Right atrium auricular region (tissue), 2 donors: Measurements from ENCODE around the gene SOBP. TPM values are rescaled to one million over a fixed set of nuclear protein-coding genes. Genes with fewer than 3 reads are reported as not detected.

Experiments used
- DNase-seq: peaks from one replicate; pipeline ENCODE4 v3.0.0-alpha.2; 2019; ENCODE audit warnings: low spot score
- H3K27ac ChIP-seq, 2 donors: fragments of 200-600 bp; sonication (generic); 1 replicate in 1 of 2; 2 replicates in 1 of 2; pipeline ENCODE4 v1.5.1; 2016 to 2019
- H3K27me3 ChIP-seq, 2 donors: fragments of 200-600 bp; sonication (generic); one replicate each; pipeline versions ENCODE4 v1.5.1 to v1.6.0; 2017 to 2019
- H3K36me3 ChIP-seq: fragments of 200-600 bp; sonication (generic); one replicate; pipeline ENCODE4 v1.5.1; 2016
- H3K4me1 ChIP-seq, 2 donors: fragments of 200-600 bp; sonication (generic); one replicate each; pipeline versions ENCODE4 v1.5.1 to v1.6.0; 2017 to 2019
- H3K4me3 ChIP-seq, 2 donors: fragments of 200-600 bp; sonication (generic); 1 replicate in 1 of 2; 2 replicates in 1 of 2; pipeline ENCODE4 v1.5.1; 2017 to 2019; ENCODE audit warnings: mild to moderate bottlenecking in 1 of 2, moderate library complexity in 1 of 2
- H3K9me3 ChIP-seq, 2 donors: fragments of 200-600 bp; sonication (generic); one replicate each; pipeline ENCODE4 v1.5.1; 2019
- CTCF ChIP-seq, 2 donors: fragments of 200-600 bp; sonication (generic); IDR thresholded peaks; one replicate each; pipeline ENCODE4 v1.5.1; 2019; ENCODE audit warnings: antibody characterized with exemption in 2 of 2
- total RNA-seq, 2 donors: library from RNA; depleted of rRNA; stranded (reverse); fragments of >200 nt; gene quantifications; one replicate each; pipeline ENCODE4 v1.1.0, GENCODE V29; 2016

Gene SOBP
- total RNA-seq, 2 donors from 2014 or later: 8.2 to 8.5 TPM

GRCh38 chr6:107645740-107646139 lies 155.8 kb downstream of the SOBP start:
- Histone ChIP-seq H3K27ac (peak overlapping the region in 1 of 2 donors; percentile 30), H3K36me3 (no peaks in the 10 kb centered on the region), H3K4me3 (no peak overlapping the region), H3K4me1 (peaks cover 0 to 35% of the 10 kb centered on the region in 2 donors), H3K27me3 (no peaks in the 10 kb centered on the region), H3K9me3 (no peaks in the 10 kb centered on the region)
- no peak for TF ChIP-seq CTCF (IDR thresholded peaks at IDR 0.05)
- no peak for DNase-seq

GRCh38 chr6:107646176-107646575 lies 156.3 kb downstream of the SOBP start:
- peaks cover 0 to 30% of the 10 kb centered on the region in 2 donors for H3K4me1 ChIP-seq
- H3K4me3 ChIP-seq: no peak overlapping the region
- H3K36me3 ChIP-seq: no peaks in the 10 kb centered on the region
- no peaks in the 10 kb centered on the region for H3K27me3 ChIP-seq
- peak overlapping the region in 1 of 2 donors; percentile 30 for H3K27ac ChIP-seq
- no peaks in the 10 kb centered on the region for H3K9me3 ChIP-seq
- peak; percentile 89 for DNase-seq
- TF ChIP-seq CTCF (IDR thresholded peaks at IDR 0.05): no peak

GRCh38 chr6:107646776-107647438 lies 157.0 kb downstream of the SOBP start:
- no peaks in the 10 kb centered on the region for H3K9me3 ChIP-seq
- H3K27ac ChIP-seq: no peak overlapping the region
- no peak for TF ChIP-seq CTCF (IDR thresholded peaks at IDR 0.05)
- H3K4me3 ChIP-seq: no peak overlapping the region
- DNase-seq: no peak
- H3K27me3 ChIP-seq: no peaks in the 10 kb centered on the region
- H3K4me1 ChIP-seq: peaks cover 0 to 23% of the 10 kb centered on the region in 2 donors
- no peaks in the 10 kb centered on the region for H3K36me3 ChIP-seq

- Histone ChIP-seq H3K36me3 (no peaks in the 10 kb centered on the region), H3K4me1 (peaks cover 0 to 20% of the 10 kb centered on the region in 2 donors), H3K4me3 (no peak overlapping the region), H3K27ac (no peak overlapping the region), H3K9me3 (no peaks in the 10 kb centered on the region), H3K27me3 (no peaks in the 10 kb centered on the region)
- TF ChIP-seq CTCF (IDR thresholded peaks at IDR 0.05): no peak
- DNase-seq: no peak
Observed at GRCh38 chr6:107647439-107647948, 157.6 kb downstream of the SOBP start.

- no peak for TF ChIP-seq CTCF (IDR thresholded peaks at IDR 0.05)
- H3K27ac ChIP-seq: no peak overlapping the region
- no peak overlapping the region for H3K4me3 ChIP-seq
- no peak for DNase-seq
- H3K27me3 ChIP-seq: no peaks in the 10 kb centered on the region
- no peaks in the 10 kb centered on the region for H3K9me3 ChIP-seq
- no peaks in the 10 kb centered on the region for H3K36me3 ChIP-seq
- H3K4me1 ChIP-seq: peaks cover 0 to 19% of the 10 kb centered on the region in 2 donors
Observed at GRCh38 chr6:107648983-107649382, 159.1 kb downstream of the SOBP start.
